ENCODE data around the gene RMC1.

DNA sequence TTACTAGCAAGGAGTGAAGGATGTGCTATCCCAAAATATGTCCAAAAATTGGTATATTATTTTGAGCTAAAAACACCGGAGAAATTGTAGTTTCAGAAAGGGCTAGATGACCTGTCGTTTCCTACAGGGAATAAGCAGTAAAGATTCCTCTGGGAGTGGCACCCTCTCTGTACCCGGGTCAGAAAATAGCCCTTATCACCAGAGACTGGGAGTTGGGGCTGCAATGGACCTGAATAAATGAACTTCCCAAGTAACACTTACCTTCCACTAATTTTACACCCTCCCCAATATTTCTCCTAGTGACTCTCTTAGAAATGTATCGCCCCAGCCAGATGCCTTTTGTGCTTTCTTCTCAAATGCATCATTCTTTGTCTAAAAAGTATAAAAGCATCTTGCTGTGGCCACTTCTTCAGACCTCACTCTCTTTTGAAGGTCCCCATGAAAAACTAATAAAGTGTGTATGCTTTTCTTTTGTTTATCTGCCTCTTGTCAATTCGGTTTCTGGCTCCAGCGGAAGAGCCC, 734 bp upstream of the RMC1 start:
- TF ChIP-seq, protein P1, sequence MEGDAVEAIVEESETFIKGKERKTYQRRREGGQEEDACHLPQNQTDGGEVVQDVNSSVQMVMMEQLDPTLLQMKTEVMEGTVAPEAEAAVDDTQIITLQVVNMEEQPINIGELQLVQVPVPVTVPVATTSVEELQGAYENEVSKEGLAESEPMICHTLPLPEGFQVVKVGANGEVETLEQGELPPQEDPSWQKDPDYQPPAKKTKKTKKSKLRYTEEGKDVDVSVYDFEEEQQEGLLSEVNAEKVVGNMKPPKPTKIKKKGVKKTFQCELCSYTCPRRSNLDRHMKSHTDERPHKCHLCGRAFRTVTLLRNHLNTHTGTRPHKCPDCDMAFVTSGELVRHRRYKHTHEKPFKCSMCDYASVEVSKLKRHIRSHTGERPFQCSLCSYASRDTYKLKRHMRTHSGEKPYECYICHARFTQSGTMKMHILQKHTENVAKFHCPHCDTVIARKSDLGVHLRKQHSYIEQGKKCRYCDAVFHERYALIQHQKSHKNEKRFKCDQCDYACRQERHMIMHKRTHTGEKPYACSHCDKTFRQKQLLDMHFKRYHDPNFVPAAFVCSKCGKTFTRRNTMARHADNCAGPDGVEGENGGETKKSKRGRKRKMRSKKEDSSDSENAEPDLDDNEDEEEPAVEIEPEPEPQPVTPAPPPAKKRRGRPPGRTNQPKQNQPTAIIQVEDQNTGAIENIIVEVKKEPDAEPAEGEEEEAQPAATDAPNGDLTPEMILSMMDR (IDR thresholded peaks at IDR 0.05) = no peak
- TF ChIP-seq POLR2AphosphoS5 (IDR thresholded peaks at IDR 0.05) = no peak
- TF ChIP-seq POLR2A (IDR thresholded peaks at IDR 0.05) = no peak
